Cardiac muscle cell (in vitro differentiated cells and primary cell): ENCODE data around the gene SDR42E1. TPM values are rescaled to one million over a fixed set of nuclear protein-coding genes. Genes with fewer than 3 reads are reported as not detected.

ENCODE experiments used
- DNase-seq, 2 donors: peaks; one replicate each; pipeline versions ENCODE4 v3.0.0 to v3.0.0-alpha.2; 2010 to 2017; ENCODE audit warnings: low read depth in 1 of 2, low spot score in 1 of 2
- H3K27ac ChIP-seq: fragments of 200-600 bp; sonication (generic); 2 replicates; pipeline ENCODE4 v1.5.1; 2016
- H3K27me3 ChIP-seq: fragments of 200-600 bp; sonication (generic); 2 replicates; pipeline ENCODE4 v1.6.0; 2016; ENCODE audit warnings: control low read depth
- H3K36me3 ChIP-seq: fragments of 200-600 bp; sonication (generic); 2 replicates; pipeline ENCODE4 v1.5.1; 2016; ENCODE audit warnings: control low read depth
- H3K4me1 ChIP-seq: fragments of 200-600 bp; sonication (generic); 2 replicates; pipeline ENCODE4 v1.8.1; 2017; ENCODE audit warnings: low read depth, mild to moderate bottlenecking, mixed run types
- H3K4me3 ChIP-seq: fragments of 200-600 bp; sonication (generic); 2 replicates; pipeline ENCODE4 v1.5.1; 2016; ENCODE audit warnings: mild to moderate bottlenecking
- H3K9me3 ChIP-seq: fragments of 200-600 bp; sonication (generic); 2 replicates; pipeline ENCODE4 v1.5.1; 2017; ENCODE audit warnings: low read depth, mild to moderate bottlenecking, control low read depth
- polyA plus RNA-seq: library from polyadenylated mRNA; unstranded; fragments of >200 nt; fragmentation: Nextera tagmentation; extraction: Ambion mirVana; gene quantifications from 2 replicates; pipeline ENCODE4 v1.2.1, GENCODE V29; 2016
- total RNA-seq: library from RNA; depleted of rRNA; stranded (reverse); fragments of >200 nt; gene quantifications from 2 replicates; pipeline ENCODE4 v1.2.3, GENCODE V29; 2016
- TF ChIP-seq, protein P1 (sequence below): IDR thresholded peaks from 2 replicates; pipeline ENCODE4 v1.5.1; 2012; ENCODE audit warnings: low read depth, mild to moderate bottlenecking, low read length

SDR42E1 gene
- total and polyA plus RNA-seq, 2 experiments from 2014 or later = 0.03 TPM; not detected in 1

DNA sequence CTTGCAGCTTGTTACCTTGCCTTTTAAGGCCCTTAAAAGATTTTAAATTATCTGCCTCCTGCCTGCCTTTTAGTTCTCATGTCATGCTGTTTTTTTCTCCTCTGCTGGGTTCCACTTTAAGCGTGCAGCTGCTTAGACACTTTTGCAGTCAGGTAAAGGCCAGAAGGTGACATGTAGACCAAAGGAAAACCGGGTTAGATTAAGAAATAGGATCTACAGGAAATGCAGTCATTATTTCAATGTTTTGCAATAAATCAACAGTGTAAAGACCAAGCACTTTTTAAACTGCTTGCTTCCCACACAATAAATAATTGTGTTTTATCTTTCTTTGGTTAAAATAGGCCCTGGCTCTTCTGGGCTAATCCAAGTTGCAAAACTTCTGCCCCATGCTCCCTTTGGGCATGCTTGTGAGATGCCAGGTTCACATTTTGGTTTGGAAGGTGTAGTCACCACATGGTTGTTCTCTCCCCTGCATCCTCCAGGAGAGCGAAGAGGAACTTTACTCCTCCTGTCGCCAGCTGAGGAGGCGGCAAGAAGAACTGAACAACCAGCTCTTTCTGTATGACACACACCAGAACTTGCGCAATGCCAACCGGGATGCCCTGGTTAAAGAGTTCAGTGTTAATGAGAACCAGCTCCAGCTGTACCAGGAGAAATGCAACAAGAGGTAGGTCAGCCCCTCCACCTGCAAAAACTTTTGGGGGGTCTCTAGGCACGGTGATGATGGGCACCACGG, 54.9 kb downstream of the SDR42E1 start:
- no peak overlapping the region for H3K4me3 ChIP-seq
- TF ChIP-seq, protein P1, sequence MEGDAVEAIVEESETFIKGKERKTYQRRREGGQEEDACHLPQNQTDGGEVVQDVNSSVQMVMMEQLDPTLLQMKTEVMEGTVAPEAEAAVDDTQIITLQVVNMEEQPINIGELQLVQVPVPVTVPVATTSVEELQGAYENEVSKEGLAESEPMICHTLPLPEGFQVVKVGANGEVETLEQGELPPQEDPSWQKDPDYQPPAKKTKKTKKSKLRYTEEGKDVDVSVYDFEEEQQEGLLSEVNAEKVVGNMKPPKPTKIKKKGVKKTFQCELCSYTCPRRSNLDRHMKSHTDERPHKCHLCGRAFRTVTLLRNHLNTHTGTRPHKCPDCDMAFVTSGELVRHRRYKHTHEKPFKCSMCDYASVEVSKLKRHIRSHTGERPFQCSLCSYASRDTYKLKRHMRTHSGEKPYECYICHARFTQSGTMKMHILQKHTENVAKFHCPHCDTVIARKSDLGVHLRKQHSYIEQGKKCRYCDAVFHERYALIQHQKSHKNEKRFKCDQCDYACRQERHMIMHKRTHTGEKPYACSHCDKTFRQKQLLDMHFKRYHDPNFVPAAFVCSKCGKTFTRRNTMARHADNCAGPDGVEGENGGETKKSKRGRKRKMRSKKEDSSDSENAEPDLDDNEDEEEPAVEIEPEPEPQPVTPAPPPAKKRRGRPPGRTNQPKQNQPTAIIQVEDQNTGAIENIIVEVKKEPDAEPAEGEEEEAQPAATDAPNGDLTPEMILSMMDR = no peak
- no peaks in the 10 kb centered on the region for H3K27me3 ChIP-seq
- no peaks in the 10 kb centered on the region for H3K36me3 ChIP-seq
- no peak overlapping the region for H3K27ac ChIP-seq
- no peaks in the 10 kb centered on the region for H3K4me1 ChIP-seq
- H3K9me3 ChIP-seq = no peaks in the 10 kb centered on the region
- DNase-seq = peak in 1 of 2 donors; percentile 10

DNA sequence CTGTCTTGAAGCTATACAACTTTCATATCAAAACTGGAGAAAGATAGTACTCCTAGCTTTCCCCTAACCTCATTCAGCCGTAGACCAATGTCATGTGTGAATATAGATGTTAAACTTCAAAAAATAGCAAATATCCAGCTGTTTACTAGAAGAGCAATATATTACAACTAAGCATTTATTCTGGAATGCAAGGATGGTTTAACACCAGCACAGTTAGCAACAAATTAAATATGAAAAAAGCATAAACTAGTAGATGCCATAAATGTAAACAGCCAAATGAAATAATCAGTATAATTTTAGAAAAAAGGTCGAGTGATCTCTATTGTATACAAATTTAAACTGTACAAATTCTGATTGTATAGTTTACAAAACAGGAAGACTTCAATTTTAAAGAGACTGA, 59.7 kb downstream of the SDR42E1 start:
- no peak for DNase-seq
- H3K27me3 ChIP-seq = no peaks in the 10 kb centered on the region
- H3K36me3 ChIP-seq = no peaks in the 10 kb centered on the region
- TF ChIP-seq, protein P1 = no peak
- H3K27ac ChIP-seq = no peak overlapping the region
- H3K9me3 ChIP-seq = no peaks in the 10 kb centered on the region
- H3K4me3 ChIP-seq = no peak overlapping the region
- H3K4me1 ChIP-seq = no peaks in the 10 kb centered on the region

DNA sequence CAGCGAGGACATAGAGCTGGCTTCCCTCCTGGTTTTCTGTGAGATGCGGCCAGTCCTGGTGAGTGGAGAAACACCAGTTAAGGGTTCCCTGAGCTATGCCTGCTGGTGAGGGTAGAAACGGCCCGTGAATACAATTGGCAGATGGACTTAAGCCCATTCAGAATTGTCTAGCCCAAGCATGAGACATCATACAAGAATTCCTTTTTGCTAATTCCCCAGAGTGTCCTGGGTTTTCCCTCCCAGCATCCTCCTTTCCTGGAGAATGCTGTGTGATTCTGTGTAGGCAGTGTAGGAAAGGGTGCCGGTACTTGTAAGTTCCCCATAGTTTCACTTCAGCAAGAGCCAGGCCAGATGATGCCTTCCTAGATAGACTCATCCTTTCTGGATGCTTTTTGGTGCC, 65.1 kb downstream of the SDR42E1 start:
- Histone ChIP-seq H3K27ac (no peak overlapping the region), H3K27me3 (no peaks in the 10 kb centered on the region), H3K4me1 (peaks cover 8% of the 10 kb centered on the region), H3K4me3 (no peak overlapping the region), H3K9me3 (no peaks in the 10 kb centered on the region), H3K36me3 (no peaks in the 10 kb centered on the region)
- peak in 1 of 2 donors; percentile 7 for DNase-seq
- TF ChIP-seq, protein P1 = no peak

DNA sequence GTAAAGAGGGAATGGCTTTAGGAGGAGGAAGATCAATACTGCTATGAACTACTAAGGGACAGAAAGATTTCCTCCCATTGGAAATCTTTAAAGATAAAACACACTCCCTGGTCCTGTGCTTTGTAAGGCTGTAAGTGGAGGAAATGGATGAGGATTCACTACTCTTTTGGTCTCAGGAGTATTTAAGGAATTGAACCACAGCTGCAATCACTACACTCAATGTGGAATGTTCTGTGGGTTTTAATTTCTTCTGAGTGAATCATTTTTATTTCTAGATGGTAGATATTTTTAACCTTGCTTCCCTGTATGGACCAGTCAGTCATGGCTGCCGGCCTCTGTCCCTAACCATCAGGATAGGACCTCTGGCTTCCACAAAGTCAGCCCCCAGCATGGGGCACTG, 65.6 kb downstream of the SDR42E1 start:
- Histone ChIP-seq H3K27me3 (no peaks in the 10 kb centered on the region), H3K27ac (no peak overlapping the region), H3K36me3 (no peaks in the 10 kb centered on the region), H3K4me3 (no peak overlapping the region), H3K4me1 (peaks cover 8% of the 10 kb centered on the region), H3K9me3 (no peaks in the 10 kb centered on the region)
- TF ChIP-seq, protein P1 = no peak
- peak in 1 of 2 donors; percentile 13 for DNase-seq

DNA sequence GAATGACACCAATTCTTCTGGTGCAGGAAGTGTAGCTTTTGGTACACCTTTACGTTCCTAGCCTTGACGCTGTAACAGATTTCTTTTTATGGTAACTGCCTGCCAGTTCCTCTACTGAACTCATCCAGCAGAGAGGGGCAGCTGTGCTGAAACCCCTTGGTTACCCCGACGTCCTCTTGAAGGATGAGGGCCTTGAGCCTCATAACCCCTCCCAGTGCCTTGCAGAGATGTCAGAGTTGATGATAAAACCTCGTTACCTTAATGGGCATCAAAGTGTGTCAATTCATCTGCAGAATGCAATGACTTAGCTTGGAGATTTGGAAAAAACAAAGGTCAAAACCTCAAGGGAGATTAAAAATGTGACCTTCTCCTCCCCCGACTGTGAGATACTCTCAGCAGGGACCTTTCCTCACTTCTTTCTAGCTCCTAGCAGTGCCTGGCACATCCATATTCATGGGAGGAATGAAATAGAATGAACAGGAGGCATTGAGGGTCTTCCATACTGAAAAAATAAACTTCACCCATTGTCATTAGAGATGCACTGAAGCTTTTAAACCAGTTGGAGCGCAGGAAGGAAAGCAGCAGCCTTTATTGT, 69.2 kb downstream of the SDR42E1 start:
- H3K36me3 ChIP-seq = no peaks in the 10 kb centered on the region
- no peak for DNase-seq
- no peak overlapping the region for H3K4me3 ChIP-seq
- no peaks in the 10 kb centered on the region for H3K27me3 ChIP-seq
- TF ChIP-seq, protein P1 = no peak
- no peak overlapping the region for H3K27ac ChIP-seq
- peaks cover 8% of the 10 kb centered on the region for H3K4me1 ChIP-seq
- no peaks in the 10 kb centered on the region for H3K9me3 ChIP-seq
